C4-2B (cell line): Measurements from ENCODE around the gene BRME1.

Source experiments
- H3K27ac ChIP-seq: fragments of 450-650 bp; 2 replicates; pipeline ENCODE4 v1.5.1; 2017
- ZFX ChIP-seq: fragments of 450-650 bp; IDR thresholded peaks from 2 replicates; pipeline ENCODE4 v1.6.1; 2017
- TF ChIP-seq, protein P1 (sequence below): fragments of 450-650 bp; conservative IDR thresholded peaks from 2 replicates; pipeline ENCODE4 v1.5.1; 2017; ENCODE audit warnings: mild to moderate bottlenecking

Gene BRME1

DNA sequence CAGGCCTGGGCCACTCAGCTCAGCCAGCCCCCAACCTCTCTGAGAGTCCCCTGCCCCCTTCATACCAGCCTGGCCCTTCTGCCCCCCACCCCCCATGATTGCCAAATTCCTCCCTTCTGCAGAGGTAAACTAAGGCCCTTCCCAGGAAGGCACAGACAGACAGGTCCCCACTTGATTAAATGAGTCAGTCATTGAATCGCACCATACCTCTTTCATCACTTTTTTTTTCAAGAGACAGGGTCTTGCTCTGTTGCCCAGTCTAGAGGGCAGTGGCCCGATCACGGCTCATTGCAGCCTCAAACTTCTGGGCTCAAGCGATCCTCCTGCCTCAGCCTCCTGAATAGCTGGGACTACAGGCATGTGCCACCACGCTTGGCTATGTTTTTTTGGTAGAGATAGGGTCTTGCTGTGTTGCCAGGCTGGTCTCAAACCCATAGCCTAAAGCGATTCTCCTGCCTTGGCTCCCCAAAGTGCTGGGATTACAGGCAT is 26.3 kb upstream of the BRME1 start:
- TF ChIP-seq, protein P1, sequence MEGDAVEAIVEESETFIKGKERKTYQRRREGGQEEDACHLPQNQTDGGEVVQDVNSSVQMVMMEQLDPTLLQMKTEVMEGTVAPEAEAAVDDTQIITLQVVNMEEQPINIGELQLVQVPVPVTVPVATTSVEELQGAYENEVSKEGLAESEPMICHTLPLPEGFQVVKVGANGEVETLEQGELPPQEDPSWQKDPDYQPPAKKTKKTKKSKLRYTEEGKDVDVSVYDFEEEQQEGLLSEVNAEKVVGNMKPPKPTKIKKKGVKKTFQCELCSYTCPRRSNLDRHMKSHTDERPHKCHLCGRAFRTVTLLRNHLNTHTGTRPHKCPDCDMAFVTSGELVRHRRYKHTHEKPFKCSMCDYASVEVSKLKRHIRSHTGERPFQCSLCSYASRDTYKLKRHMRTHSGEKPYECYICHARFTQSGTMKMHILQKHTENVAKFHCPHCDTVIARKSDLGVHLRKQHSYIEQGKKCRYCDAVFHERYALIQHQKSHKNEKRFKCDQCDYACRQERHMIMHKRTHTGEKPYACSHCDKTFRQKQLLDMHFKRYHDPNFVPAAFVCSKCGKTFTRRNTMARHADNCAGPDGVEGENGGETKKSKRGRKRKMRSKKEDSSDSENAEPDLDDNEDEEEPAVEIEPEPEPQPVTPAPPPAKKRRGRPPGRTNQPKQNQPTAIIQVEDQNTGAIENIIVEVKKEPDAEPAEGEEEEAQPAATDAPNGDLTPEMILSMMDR, result no peak
- H3K27ac ChIP-seq, result no peak overlapping the region

DNA sequence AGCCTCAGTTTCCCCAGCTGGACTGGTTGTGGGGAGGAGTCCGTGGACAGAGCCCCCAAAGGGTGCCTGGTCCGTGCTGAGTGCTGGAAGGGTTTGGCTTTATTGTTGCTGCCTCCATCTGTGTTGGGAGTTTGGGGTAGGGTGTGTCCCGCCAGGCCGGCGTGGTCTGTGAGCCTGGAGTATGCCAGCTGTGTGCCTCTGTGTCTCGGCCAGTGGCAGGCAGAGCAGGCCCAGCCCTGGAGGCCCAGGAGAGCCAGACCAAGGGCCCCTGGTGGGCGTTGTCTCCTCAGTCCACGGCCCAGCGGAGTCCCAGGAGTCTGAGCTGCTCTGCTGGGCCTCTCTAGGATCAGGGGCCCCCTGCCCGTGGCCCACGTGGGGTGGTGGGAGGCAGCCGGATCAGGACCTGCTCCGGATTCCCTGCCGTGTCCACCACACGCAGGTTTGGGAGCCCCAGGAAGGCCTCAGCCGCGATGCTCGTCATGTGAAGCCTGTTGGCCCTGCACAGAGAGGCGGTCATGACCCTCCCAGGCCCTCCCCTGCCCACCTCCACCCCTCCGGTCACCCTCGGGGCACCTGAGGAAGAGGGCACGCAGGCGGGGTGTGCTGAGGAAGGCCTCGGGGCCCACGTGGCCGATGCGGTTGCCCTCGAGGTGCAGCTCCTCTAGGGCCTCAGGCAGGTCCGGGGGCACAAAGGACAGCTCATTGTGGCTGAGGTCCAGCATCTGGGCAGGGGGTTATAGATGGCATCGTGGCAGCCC is 25.7 kb upstream of the BRME1 start:
- TF ChIP-seq ZFX, result no peak
- TF ChIP-seq, protein P1, result no peak
- H3K27ac ChIP-seq, result no peak overlapping the region

DNA sequence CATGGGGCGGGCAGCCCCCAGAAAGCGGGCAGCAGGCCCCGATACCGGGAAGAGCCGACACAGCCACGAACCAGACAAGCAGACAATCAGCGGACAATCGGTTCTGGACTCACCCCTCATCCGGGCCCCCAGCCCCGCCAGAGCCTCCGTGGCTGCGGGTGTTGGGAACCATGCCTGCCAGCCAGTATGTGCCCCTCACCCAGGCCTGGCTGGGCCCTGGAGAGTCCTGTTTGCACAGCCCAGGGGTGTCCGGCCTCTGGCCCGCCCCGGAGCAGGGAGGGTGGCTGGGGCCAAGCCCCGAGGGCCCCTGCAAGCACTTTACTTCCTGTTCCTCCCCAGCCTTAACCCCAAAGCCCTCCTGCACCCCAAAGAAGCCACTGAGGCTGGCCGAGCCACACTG is 24.5 kb upstream of the BRME1 start:
- no peak overlapping the region for H3K27ac ChIP-seq
- TF ChIP-seq ZFX, result no peak
- TF ChIP-seq, protein P1, result no peak

DNA sequence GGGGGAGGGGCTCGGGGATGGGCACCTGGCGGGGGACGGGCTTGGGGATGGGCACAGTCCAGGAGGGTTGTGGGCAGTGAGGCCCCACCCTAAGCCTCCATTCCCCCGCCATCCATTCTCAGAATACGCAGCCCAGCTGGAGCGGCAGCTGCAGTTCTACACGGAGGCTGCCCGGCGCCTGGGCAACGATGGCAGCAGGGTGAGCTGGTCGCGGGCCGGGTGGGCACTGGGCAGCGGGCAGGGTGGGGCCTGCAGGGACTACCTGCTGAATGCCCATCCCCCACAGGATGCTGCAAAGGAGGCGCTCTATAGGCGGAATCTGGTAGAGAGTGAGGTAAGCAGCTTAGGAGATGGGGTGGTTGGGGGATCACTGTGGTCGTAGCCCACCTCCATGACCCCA is 24.0 kb upstream of the BRME1 start:
- TF ChIP-seq ZFX, result no peak
- TF ChIP-seq, protein P1, result no peak
- H3K27ac ChIP-seq, result no peak overlapping the region

DNA sequence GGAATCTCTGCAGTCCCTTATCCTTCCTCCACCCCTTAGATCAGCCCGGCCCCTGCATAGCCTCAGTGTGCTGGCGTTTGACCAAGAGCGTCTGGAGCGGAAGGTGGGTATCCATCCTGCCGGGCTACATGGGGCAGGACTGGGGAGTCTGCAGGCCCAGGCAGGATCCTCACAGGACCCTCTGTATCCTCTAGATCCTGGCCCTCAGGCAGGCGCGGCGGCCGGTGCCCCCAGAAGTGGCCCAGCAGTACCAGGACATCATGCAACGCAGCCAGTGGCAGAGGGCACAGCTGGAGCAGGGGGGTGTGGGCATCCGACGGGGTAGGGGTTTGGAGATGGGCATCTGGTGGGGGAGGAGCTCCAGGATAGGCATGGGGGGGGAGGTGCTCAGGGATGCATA is 23.4 kb upstream of the BRME1 start:
- no peak overlapping the region for H3K27ac ChIP-seq
- TF ChIP-seq, protein P1, result no peak
- no peak for TF ChIP-seq ZFX

DNA sequence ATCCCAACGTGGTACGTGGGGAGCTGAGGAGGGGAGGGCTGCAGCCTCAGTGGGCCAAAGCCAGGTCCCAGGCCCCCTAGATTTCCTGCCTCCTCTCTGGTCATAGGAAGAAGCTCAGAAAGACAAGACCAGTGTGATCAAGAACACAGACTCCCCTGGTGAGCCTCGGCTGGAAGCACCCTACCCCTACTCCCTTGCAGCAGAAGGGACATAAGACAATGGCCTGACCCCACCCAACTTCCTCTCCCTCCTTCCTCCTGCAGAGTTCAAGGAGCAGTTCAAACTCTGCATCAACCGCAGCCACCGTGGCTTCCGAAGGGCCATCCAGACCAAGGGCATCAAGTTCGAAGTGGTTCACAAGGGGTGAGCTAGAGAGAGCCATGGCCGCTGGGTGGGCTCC is 20.8 kb upstream of the BRME1 start:
- H3K27ac ChIP-seq, result no peak overlapping the region
- TF ChIP-seq, protein P1, result no peak
- TF ChIP-seq ZFX, result no peak

DNA sequence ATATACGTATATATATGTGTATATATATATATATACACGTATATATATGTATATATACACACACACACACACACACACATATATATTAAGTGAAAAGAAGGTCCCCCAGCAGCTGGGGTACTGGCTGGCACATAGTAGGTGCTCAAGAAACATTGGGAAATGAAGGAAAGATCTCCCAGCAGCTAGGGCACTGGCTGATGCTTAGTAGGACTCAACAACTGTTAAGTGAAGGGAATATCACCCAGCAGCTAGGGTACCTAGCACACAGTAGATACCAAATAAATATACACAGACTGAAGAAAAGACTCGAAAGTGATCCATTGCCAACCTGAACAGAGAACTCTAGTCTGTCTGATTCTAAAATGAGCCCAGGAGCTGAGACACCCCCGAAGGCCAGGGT is 20.1 kb upstream of the BRME1 start:
- TF ChIP-seq ZFX, result no peak
- TF ChIP-seq, protein P1, result no peak
- no peak overlapping the region for H3K27ac ChIP-seq
